Hematopoietic multipotent progenitor cell treated with erythropoietin and hydrocortisone succinate and interleukin-3 and kit ligand, for 17 days (in vitro differentiated cells): Measurements from ENCODE around the gene CAMTA1.

Experiments
- DNase-seq: peaks from one replicate; pipeline ENCODE4 v3.0.0-alpha.2; 2015; ENCODE audit warnings: low spot score

The CAMTA1 gene

GRCh38 chr1:6958407-6959030 lies 173.3 kb downstream of the CAMTA1 start:
- DNase-seq: no peak

DNA sequence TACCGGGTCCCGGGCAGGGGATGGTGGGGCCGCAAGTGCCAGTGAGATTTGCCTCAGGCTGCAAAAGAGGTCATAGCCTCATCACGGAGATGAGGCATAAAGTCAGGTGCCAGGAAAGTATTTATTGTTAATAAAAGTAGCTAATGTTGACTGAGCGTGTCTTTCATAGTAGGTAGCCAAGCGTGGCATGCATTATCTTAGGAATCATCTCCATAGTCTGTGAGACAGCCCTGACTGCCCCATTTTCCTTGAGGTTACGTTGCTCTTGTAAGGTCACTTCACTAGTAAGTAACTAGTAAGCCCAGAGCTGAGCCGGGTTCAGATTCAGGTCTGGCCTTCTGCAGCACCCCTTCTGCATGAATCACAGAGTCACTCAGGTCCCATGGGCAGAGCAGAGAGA lies 174.2 kb downstream of the CAMTA1 start:
- DNase-seq: no peak

GRCh38 chr1:6960291-6960811 lies 175.1 kb downstream of the CAMTA1 start:
- no peak for DNase-seq

- no peak for DNase-seq
Observed at GRCh38 chr1:6960860-6961259, 175.6 kb downstream of the CAMTA1 start.

- DNase-seq: no peak
Observed at GRCh38 chr1:6961289-6961688, 176.0 kb downstream of the CAMTA1 start.

GRCh38 chr1:6961905-6962477 lies 176.7 kb downstream of the CAMTA1 start:
- DNase-seq: no peak

GRCh38 chr1:6962478-6962995 lies 177.3 kb downstream of the CAMTA1 start:
- DNase-seq: peak; percentile 17

DNA sequence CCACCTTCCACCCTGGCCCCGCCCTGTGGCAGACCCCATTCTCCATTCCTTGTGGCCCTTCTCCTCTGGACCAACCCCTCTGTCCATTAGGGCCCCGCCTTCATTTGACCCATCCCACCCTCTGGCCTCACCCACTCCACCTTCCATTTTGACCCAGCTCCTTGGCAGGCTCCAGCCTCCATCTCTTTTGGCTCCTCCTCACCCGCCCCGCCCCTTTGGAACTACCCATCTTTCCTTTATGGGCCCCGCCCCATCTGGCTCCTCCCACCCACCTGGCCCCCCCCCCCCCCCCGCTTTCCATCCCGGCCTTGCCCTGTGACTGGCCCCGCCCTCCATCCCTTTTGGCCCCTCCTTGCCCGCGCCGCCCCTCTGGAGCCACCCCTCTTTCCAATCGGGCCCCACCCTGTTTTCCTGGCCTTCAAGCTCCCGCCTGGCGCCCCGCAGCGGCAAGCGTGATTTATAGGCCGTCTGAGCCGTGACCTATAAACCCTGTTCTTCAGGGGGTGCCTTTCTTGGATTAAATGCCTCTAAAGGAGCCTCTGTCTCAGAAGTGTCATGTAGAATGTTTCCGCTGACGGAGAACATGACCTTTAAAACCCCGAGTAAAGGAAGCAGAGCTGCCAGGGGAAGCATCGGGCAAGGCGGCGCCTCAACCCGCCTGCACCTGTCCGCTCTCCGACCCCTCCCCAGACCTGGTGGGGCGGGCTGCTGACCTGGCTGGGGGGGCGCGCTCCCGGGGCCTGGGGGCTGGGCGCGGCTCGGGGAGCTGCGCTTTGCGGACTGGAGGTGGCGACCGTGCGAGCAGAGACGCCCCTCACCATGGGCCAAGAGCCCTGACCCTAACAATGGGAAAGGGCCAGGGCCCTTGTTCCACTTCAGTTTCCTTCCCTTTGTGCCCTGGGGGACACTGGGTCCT lies 178.0 kb downstream of the CAMTA1 start:
- peak; percentile 12 for DNase-seq

- DNase-seq: no peak
Observed at GRCh38 chr1:6963912-6964307, 178.7 kb downstream of the CAMTA1 start.

DNA sequence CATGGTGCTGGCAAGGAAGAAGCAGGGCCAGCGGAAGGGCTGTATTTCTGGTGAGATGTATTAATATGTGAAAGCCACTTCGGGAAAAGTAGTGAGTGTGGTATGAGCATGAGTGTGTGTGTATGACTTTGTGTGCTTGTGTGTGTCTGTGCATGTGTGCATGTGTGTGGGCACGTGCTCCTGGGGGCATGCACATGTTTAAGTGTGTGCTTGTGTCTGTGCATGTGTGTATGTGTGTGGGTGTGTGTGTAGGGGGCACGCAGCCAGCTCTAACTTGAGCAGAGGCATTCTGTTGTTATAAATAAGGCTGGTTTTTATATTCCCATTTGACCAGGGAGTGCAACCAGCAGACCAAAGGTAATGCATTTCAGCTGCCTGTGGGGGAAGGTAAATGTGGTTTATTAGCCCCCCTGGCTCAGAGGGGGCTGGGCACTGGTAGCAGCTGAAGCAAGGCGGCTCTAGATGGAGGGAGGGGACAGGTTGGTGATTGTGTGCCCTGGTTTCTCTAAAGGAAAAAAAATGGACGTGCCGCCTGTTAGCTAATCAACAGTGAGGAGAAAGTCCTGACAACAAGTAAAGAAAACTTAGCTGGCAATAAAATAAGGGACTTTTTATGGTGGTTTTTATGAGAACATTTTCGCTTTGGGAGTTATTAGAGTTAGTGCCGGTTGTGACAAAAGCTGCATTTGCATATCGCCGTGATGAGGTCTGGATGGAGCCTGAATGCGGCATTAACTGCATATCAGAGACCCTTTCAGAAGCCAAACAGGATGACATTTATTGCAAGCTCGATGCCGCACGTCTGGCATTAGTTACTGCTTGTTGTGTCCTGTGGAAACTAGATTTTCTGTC lies 180.1 kb downstream of the CAMTA1 start:
- DNase-seq: no peak

- DNase-seq: no peak
Observed at GRCh38 chr1:6965935-6966241, 180.6 kb downstream of the CAMTA1 start.

GRCh38 chr1:6966326-6966725 lies 181.1 kb downstream of the CAMTA1 start:
- DNase-seq: no peak

DNA sequence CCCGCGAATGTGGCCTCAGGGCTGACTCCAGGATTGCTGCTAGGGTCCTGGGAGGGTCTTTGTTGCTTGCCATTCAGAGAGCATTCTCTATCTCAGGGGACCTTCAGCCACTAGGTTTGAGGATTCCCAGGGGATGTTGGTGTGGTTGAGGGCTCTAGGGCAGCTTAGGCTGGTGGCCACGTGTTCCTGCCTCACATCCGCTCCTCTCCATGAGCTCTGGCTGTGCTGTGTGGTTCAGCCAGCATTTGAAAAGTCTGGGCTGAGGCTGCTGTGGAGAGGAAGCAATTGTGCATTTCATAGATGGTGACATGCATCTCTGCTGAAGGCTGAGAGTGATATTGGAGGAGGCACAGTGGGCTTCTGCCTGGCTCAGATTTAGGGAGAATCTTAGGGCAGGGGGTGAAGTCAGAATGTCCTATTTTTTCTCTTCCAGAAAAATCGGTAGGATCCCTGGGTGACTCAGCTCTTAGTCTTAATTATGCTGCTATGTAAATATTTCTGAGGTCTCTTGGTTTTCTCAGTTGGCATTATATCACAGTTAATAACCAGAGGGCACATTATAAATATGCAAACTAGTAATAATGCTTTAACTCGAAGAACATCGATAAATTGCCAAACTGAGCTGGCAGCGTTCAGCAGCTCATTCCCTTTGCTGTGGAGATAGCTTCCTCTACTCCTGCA lies 182.3 kb downstream of the CAMTA1 start:
- no peak for DNase-seq

- no peak for DNase-seq
Observed at GRCh38 chr1:6969106-6969505, 183.9 kb downstream of the CAMTA1 start.

DNA sequence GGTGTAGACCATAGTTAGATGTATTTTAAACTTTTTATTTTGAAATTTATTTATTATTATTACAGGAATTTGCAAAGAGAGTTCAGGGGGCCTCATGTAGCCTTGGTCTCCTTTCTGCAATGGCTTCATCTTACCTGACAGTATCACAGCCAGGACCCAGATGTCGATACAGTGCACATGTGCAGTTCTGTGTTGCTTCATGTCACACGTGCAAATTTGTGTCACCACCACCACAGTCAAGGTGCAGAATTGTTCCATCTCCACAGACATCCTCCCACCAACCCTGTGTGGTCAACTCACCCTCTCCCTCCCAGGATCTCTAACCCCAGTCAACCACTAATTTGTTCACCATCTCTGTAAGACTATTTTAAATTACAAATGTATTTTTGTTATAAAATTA lies 184.5 kb downstream of the CAMTA1 start:
- DNase-seq: no peak

GRCh38 chr1:6970221-6970620 lies 185.0 kb downstream of the CAMTA1 start:
- no peak for DNase-seq

DNA sequence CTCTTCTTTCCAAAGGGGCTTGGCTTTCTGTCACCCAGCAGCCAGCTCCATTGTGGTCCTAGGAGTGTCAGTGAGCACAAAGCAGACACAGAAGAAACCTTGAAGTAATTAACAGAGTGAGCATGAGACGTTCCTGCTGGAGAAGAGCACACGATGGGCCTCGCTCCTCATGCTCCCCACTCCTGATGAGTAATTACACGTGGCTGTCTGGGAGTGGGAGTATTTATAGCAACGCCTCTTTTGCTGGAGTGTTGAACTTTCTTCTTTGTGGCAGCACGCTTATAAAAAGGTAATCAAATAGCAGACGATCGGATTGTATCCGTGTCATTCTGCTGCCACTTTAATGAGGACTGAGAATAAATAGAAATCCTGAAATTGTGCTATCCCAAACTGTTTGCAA lies 185.8 kb downstream of the CAMTA1 start:
- DNase-seq: no peak

- DNase-seq: no peak
Observed at GRCh38 chr1:6971699-6972098, 186.4 kb downstream of the CAMTA1 start.

DNA sequence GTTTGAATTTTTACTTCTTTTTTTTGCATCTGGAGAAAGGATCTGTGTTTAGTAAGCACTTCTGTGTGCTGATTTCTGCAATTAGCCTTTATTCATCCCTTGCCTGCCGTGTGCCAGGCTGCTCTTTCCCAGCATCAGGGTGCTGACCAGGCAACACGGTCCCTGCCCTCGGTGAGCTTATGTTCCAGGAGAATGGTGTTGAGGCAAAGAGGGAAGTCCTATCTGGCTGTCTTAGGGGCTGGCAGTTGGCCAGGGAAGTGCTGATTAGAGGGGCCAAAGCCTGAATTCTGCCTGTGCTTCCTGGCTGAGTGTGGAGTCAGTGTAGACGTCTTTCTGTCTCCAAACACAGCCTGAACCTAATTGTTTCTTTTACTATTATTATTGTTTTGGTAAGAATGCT lies 187.1 kb downstream of the CAMTA1 start:
- DNase-seq: no peak

DNA sequence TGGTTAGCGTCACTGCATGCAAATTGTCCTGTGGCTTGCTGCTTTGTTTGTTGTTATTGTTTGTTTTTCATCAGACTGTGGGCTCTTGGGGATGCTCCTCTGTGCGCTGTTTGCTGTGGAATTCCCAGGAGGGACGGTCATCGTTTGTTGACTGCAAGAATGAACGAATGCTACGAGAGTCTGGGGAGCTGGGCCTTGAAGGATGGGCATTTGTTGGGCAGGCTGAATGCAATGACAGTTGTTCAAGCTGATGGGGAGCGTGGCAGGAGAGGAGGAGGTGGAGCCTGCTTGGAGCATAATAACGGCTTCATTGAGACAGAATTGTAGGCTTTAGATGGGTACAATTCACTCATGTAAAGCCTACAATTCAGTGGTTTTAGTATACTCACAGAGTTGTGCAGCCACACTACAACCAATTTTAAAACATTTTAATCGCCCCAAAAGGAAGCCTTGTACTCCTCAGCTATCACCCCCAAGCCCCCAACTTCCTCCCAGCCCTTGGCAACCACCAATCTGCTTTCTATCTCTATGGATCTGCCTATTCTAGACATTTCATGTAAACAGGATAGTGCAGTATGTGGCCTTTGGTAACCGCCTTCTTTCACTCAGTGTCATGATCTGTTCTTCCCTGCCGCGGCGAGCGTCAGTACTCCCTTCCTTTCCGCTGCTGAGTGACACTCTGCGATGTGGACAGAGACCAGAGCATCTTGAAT lies 190.2 kb downstream of the CAMTA1 start:
- no peak for DNase-seq

DNA sequence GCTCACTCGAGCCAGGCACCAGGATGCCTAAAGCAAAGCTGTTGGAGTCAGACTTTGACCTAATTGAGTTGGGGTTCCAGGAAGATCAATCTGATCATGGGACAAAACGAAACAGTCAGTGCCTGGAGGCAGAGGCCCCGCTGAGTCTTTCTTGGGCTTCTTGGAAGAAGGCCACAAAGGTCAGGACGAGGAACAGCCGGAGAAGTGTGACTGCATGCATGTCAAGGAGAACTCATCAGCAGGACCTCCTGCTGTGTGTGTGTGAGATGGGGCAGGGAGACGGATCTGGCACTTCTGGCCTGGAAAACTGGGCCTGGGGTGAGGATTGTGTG lies 190.8 kb downstream of the CAMTA1 start:
- DNase-seq: no peak
